Activated gamma-delta T cell (primary cell): ENCODE measurements around the gene SLAMF9.

ENCODE experiments used
- DNase-seq: peaks from one replicate; lab custom pipeline; 2025; lab: John Stamatoyannopoulos, UW

SLAMF9 gene

DNA sequence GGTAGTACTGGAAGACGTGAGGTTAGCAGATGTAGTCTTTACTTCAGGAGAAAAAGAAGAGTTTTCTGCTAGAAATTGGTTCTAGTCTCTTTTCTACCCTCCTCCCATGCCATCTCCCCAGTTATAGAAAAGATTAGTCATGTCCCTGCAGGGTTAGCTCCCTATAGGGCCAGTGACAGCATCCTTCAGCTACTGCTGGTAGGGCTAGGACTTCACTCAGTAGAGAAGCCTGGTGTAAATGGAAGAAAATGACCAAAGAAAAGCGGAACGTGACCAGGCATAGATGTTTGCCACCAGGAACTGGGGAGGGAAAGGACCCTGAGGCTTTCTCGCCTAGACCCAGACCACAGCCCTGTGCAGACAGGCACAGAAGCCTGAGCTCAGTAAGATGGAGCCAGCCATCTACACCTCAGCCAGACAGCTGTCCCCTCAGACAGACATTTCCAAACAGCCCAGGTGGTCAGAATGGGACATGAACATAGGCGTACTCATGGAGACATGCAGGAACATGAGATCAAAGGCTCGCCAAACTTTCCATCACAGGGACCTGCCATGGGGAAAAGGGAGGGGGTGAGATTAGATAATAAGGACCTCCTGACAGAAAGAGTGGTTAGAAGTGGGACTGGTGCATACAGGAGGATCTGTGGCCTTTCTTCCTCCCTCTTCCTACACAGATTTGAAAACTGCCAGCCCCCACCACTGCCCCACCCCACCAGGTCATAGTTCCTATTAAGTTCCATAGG lies 23.5 kb upstream of the SLAMF9 start:
- no peak for DNase-seq

- DNase-seq, result no peak
These were observed 20.4 kb upstream of the SLAMF9 start for GRCh38 chr1:159974350-159974965.

GRCh38 chr1:159973350-159973940 lies 19.4 kb upstream of the SLAMF9 start:
- no peak for DNase-seq

DNA sequence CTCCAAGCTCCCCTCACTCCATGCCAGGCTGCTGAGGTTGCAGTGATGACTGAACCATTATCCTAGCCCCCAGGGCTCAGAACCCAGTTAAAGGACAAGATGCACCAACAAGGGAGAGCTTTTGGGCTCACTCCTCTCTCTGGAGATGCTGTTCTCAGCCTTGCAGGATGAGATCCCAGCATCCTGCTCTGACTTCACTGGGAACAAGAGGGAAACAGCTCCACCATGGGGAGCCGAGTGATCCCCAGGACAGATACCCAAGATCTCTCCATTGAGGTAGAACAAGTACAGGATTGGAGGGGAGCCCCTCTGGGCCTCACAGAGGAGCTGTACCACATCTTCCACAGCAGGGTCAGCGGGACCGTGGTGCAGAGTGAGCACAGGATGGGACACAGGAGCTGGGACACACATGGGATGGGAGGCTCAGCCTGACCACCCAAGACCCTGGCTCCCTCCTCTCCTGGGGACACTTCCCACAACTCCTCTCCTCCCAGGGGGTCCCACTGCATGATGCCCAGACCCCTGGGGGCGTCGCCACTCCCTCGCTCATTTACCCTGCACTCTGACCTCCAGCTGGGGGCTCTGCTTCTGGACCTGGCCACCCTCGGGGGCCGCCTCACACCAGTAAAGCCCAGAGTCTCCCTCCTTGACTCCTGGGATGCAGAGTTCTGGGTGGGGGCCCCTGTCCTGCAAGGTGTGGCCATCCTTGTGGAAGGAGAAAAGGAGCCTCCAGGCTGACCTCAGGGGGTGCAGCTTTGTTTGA lies 18.6 kb upstream of the SLAMF9 start:
- no peak for DNase-seq

DNA sequence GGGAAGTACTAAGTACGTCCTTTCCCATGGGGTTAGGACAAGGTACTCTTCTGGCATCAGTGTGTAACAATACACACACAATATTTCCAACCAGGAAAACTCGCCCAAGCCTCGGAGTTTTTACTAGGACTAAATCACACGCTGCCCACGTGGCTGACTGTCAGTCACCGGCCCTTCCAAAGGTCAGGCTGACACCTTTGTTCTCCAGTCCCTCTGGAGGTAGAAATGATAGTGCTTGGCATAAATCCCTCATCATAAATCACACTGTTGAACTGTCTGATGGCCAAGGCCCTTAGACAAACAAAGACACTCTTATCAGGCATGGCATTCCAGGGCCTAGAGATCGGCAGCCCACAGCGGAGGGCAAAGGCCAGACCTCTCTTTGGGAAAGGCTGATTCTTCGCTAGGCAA lies 16.9 kb upstream of the SLAMF9 start:
- no peak for DNase-seq

- no peak for DNase-seq
These were observed 14.9 kb upstream of the SLAMF9 start for GRCh38 chr1:159968901-159969300.

- no peak for DNase-seq
These were observed 11.2 kb upstream of the SLAMF9 start for GRCh38 chr1:159965263-159965662.

GRCh38 chr1:159964144-159964543 lies 10.1 kb upstream of the SLAMF9 start:
- DNase-seq, result no peak

GRCh38 chr1:159962176-159962575 lies 8.1 kb upstream of the SLAMF9 start:
- no peak for DNase-seq

- DNase-seq, result no peak
These were observed 7.6 kb upstream of the SLAMF9 start for GRCh38 chr1:159961636-159962035.

DNA sequence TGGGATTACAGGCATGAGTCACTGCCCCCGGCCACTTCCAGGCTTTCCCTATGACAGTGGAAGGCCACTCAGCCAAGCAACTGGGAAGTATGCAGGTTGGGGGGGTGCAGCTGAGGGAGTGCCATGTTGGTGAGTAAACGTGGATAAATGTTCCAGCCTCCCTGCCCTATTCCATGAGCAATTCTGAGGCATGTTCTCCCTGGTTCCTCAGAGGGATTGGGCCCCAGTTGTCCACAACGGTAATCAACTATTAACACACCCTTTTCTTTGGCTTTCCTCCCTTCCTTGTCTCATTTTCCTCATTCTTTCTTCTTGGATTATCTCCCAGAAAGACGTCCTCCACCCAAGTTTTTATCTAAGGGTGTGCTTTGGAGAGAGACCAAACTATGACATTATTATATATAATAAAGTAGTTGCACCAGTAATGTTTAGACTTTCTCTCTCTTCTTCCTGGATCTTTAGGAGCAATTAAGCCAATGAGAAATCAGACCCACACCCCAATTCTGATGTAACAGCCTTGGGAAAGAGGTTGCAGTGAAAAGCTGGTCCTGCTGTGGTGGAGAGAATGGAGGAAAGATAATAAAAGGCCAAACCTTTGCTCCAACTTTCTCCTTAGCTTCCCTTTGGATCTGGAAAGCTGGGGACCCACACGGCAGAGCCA lies 6.8 kb upstream of the SLAMF9 start:
- no peak for DNase-seq

DNA sequence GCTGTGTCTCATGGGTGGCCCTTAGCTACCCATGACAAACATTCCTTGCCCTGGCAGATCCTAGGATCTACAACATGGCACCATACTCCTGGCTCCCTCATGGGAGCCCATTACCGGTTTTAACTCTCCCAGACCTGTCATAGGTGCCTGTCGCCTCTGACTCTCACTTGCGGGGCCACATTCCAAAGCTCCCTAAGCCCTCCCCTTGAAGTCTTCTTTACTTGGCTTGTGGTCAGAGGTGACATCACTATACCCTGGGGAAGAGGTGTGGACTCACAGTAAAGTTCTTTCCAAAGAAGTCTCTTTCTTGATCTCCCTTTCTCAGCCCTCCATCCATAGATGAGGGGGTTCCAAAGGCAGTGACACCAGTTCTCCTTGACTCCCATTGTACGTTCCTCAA lies 5.4 kb upstream of the SLAMF9 start:
- no peak for DNase-seq

GRCh38 chr1:159958719-159959380 lies 4.8 kb upstream of the SLAMF9 start:
- DNase-seq, result no peak

GRCh38 chr1:159957824-159958268 lies 3.8 kb upstream of the SLAMF9 start:
- no peak for DNase-seq

GRCh38 chr1:159955456-159955855 lies 1.4 kb upstream of the SLAMF9 start:
- DNase-seq, result no peak

DNA sequence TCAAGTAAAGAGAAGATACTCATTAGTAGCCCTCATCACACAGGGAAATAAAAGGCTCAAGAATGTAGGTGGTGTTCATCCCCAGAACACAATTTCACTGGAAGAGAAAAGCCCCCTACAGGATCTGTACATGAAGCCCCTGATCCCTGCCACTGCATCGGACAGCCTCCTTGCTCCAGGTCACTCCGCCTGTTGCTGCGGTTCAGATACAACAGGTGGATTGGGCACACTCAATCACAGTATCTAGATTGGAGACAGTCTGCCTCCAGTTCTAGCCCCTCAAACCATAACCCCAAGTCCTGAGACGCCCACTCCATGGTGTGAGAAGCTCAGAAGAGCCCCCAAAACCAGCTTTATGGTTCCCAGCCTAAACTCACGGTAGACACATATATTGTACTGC lies 1.1 kb downstream of the SLAMF9 start:
- no peak for DNase-seq

DNA sequence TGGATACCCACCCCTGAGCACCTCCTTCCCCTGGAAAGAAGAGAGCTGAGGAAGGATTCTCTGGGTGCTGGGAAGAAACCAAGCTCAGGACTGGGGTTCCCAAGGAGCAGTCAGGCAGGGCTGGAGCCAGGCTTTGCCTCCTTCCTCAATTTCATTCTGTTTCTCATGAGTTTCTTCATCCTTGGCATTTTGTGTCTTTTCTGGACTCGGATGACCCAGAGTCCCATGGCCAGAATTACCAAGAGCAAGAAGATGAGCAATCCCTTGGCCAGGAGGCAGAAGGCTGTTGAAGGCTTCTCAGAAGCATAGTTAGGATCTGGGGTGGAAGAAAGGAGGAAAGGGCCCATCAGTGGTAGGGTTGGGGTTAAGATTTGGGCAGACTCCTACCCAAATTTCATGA lies 2.5 kb downstream of the SLAMF9 start:
- DNase-seq, result no peak

DNA sequence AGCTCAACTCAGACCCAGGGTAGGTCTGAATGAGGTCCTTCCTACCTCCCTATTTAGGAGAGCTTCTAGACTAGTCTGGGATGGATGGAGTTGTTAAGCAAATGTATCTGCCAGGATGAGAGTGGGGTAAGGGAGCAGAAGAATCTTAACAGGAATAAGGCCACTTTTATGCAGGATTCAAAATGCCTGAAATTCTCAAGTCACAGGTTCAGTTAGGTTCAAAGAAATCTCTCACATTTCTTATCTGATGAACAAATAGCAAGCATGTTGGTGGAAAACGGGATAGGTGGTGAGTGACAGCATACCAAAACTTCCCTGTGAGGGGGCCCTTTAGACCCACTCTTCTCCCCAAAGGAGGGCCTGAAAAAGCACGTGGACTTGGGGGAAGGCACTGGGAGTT lies 3.0 kb downstream of the SLAMF9 start:
- DNase-seq, result no peak

DNA sequence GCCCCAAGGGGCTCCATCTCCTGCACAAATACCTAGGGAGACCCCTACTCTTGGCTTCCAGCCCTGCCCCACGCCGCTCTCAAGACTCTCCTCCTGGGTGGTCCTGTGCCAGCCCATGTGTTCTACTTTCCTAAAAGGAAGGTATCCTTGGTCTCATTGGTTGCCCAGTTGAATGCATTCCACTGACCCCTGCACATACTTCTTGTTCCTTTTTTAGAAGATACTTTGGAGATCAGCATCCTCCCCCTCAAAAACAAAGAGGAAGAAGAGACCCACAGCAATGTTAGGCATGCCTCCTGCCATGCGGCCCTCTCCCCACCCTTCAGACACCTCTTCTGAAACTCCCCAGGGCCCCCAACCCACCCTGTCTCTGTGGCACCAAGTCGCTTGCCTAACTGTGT lies 4.1 kb downstream of the SLAMF9 start:
- DNase-seq, result no peak

DNA sequence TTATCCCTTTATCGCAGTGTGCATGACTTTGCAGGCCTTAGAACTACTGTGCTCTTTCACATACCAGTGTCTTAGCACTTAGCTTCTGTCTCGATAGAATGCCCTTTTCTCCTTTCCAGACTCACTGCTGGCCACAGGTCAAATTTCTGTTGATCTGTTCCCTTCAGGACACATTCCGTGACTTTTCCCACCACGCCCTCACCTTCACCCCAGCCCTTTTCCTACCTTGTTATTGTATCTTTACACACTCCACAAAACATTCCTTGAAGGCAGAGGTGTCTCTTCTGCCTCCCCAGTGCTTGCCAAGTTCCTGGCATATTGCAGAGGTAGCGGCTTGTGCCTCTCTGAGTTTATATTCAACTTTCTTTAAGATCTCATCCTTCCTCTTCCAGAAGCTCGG lies 4.9 kb downstream of the SLAMF9 start:
- DNase-seq, result no peak

- no peak for DNase-seq
These were observed 6.1 kb downstream of the SLAMF9 start for GRCh38 chr1:159947942-159948341.
